Upper lobe of left lung (tissue), 6 donors: ENCODE results near the gene AQP12B. TPM values are rescaled to one million over a fixed set of nuclear protein-coding genes. Genes with fewer than 3 reads are reported as not detected.

Experiments
- ATAC-seq, 2 donors: fragments of 200-7000 bp; cut with Tn5 transposase; one replicate each; pipeline ENCODE4 v1.9.1; 2022; ENCODE audit warnings: mild to moderate bottlenecking in 2 of 2, moderate library complexity in 2 of 2; ENCODE audit not compliant: low FRiP score in 2 of 2
- DNase-seq, 2 donors: peaks; one replicate each; pipeline ENCODE4 v3.0.0-alpha.2; 2019 to 2020
- H3K27ac ChIP-seq, 4 donors: fragments of 200-600 bp; sonication (generic); one replicate each; pipeline ENCODE4 v1.5.1; 2016 to 2019
- H3K27me3 ChIP-seq, 4 donors: fragments of 200-600 bp; sonication (generic); one replicate each; pipeline ENCODE4 v1.5.1; 2017 to 2019
- H3K36me3 ChIP-seq, 4 donors: fragments of 200-600 bp; sonication (generic); one replicate each; pipeline ENCODE4 v1.5.1; 2016 to 2019
- H3K4me1 ChIP-seq, 4 donors: fragments of 200-600 bp; sonication (generic); one replicate each; pipeline ENCODE4 v1.5.1; 2018 to 2019
- H3K4me3 ChIP-seq, 4 donors: fragments of 200-600 bp; sonication (generic); one replicate each; pipeline ENCODE4 v1.5.1; 2017 to 2019; ENCODE audit warnings: mild to moderate bottlenecking in 2 of 4, moderate library complexity in 1 of 4
- H3K9me3 ChIP-seq, 4 donors: fragments of 200-600 bp; sonication (generic); one replicate each; pipeline ENCODE4 v1.5.1; 2018 to 2019
- EP300 ChIP-seq, 4 donors: sonication (generic); formaldehyde crosslinking; IDR thresholded peaks; one replicate each; pipeline ENCODE4 v1.5.1; 2017; ENCODE audit warnings: antibody characterized with exemption in 4 of 4, control low read depth in 2 of 4
- POLR2A ChIP-seq, 4 donors: fragments of 450-650 bp; IDR thresholded peaks; one replicate each; pipeline ENCODE4 v1.5.1; 2016 to 2017; ENCODE audit warnings: antibody characterized with exemption in 4 of 4, mild to moderate bottlenecking in 2 of 4
- POLR2AphosphoS5 ChIP-seq, 2 donors: sonication (generic); formaldehyde crosslinking; IDR thresholded peaks; one replicate each; pipeline ENCODE4 v1.5.1; 2017; ENCODE audit warnings: antibody characterized with exemption in 2 of 2
- WGBS, 2 donors: methylation state at CpG; one replicate each; pipeline ENCODE4 v1.1.5; 2017 to 2018; 5-methylcytosine and 5-hydroxymethylcytosine counted together
- total RNA-seq, 6 donors: library from RNA; depleted of rRNA in 4 of 6; stranded (reverse); fragments of >200 nt in 4 of 6; gene quantifications; one replicate each; pipeline versions ENCODE4 v1.1.0 to v1.2.1, GENCODE V29; 2016 to 2021
- TF ChIP-seq, protein P1 (sequence below), 6 experiments: fragments of 450-650 bp in 4 of 6; fragments of 200-600 bp in 2 of 6; sonication (generic) in 2 of 6; IDR thresholded peaks; one replicate each; pipeline ENCODE4 v1.5.1; 2016 to 2019; ENCODE audit warnings: antibody characterized with exemption in 6 of 6
- donor health status: DM: no; HTN: no; CAD: no; lungs with moderate emphysema.
- donor health status: DM: no; HTN: yes; CAD: no; lungs with severe emphysema.

The AQP12B gene
- total RNA-seq, 6 donors from 2014 or later, result not detected

DNA sequence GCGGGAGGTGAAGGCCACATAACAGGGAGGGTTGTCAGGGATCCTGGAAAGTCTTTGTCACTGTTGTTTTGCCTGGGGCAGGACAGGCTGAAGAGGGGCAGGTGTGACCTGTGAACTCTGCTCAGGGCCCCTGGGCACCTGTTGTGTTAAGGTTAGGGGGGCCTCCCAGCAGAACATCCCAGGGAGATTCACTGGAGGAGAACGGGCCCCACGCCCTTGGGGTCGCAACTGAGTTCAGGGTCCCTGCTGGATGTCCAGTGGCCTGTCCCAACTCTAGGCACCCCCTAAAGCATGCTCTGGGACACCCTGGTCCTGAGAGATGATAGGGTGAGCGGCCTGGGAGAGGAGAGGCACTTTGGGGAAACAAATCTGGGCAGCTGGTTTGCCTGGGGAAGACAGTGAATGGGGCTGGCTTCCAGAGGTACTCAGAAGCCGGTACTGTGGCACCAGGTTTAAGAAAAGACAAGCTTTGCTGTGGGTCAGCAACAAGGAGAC, 34.5 kb downstream of the AQP12B start:
- Histone ChIP-seq H3K27me3 (no peaks in the 10 kb centered on the region), H3K4me3 (no peak overlapping the region), H3K36me3 (no peaks in the 10 kb centered on the region), H3K9me3 (no peaks in the 10 kb centered on the region), H3K27ac (no peak overlapping the region), H3K4me1 (no peaks in the 10 kb centered on the region)
- ATAC-seq, result no peak
- DNase-seq, result no peak
- 76 to 84% methylated on average over 3 to 6 of the region's 6 CpGs for WGBS, 2 donors
- no peak for TF ChIP-seq EP300 (IDR thresholded peaks at IDR 0.05)
- no peak for TF ChIP-seq POLR2A (IDR thresholded peaks at IDR 0.05)
- TF ChIP-seq, protein P1, sequence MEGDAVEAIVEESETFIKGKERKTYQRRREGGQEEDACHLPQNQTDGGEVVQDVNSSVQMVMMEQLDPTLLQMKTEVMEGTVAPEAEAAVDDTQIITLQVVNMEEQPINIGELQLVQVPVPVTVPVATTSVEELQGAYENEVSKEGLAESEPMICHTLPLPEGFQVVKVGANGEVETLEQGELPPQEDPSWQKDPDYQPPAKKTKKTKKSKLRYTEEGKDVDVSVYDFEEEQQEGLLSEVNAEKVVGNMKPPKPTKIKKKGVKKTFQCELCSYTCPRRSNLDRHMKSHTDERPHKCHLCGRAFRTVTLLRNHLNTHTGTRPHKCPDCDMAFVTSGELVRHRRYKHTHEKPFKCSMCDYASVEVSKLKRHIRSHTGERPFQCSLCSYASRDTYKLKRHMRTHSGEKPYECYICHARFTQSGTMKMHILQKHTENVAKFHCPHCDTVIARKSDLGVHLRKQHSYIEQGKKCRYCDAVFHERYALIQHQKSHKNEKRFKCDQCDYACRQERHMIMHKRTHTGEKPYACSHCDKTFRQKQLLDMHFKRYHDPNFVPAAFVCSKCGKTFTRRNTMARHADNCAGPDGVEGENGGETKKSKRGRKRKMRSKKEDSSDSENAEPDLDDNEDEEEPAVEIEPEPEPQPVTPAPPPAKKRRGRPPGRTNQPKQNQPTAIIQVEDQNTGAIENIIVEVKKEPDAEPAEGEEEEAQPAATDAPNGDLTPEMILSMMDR (IDR thresholded peaks at IDR 0.05), result no peak
- no peak for TF ChIP-seq POLR2AphosphoS5 (IDR thresholded peaks at IDR 0.05)

DNA sequence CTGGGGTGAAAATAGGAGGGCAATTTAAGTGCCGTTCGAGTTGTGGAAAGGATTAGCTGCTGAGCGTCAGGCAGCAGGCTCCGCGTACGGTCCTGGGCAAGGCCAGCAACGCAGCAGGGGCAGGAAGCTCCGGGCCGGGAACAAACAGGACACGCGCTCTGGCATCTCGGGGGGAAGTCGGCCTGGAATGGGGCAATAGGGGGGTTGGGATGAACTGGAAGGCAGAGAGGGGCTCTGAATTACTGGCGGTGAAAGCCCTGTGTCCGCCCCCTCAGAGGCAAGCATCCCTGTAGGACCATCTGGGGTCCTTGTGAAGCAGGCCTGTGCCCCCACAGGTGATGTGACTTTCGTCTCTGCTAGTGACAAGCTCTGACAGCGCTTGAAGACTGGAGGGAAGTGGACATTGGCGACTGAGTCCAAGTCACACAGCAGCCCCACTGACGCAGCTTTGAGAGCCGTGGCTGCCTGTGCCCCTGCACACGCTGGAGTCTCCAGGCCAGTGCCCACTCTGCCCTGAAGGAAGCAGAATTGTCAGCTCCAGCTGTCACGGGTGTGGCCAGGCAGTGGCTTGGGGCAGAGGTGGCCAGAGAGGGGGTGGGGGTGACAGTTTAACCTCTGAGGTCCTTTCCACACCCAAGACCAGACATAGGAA, 35.1 kb downstream of the AQP12B start:
- Histone ChIP-seq H3K27me3 (no peaks in the 10 kb centered on the region), H3K4me3 (no peak overlapping the region), H3K27ac (no peak overlapping the region), H3K4me1 (no peaks in the 10 kb centered on the region), H3K36me3 (no peaks in the 10 kb centered on the region), H3K9me3 (no peaks in the 10 kb centered on the region)
- no peak for ATAC-seq
- DNase-seq, result peak in 1 of 2 donors; percentile 51
- TF ChIP-seq POLR2A (IDR thresholded peaks at IDR 0.05), result no peak
- 60 to 70% methylated on average over 17 to 18 of the region's 22 CpGs for WGBS, 2 donors

DNA sequence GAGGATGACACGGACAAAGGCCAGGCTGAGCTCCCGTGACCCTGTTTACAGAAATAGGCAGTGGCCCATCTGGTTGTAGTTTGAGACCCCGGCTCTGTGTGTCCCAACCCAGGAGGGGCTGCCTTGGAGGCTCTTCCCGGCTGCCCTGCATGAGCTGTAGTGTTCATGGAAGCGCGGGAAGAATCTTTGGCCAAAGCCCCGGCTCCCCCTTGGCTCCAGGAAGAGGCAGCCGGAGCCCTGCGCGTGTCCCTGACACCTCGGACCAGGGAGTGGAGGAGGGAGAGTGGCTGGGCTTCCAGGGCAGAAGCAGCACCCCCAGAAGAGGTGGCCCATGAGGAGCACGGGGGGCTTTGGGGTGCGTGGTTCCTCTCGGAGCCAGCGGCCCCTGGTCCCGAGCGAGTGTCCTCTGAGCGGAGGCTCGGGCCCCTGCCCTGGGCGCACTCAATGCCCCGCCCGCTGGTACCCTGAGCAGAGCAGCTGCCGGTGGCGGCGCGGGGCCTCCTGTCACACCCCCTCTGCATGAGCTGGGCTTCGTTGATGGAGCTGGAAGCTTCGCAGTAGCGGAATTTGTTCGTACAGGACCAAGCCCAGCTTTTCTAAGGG, 35.7 kb downstream of the AQP12B start:
- no peak overlapping the region for H3K27ac ChIP-seq
- WGBS, 2 donors, result 73 to 81% methylated on average over 3 to 30 of the region's 30 CpGs
- H3K4me3 ChIP-seq, result no peak overlapping the region
- ATAC-seq (no peak), DNase-seq (peak in 1 of 2 donors; percentile 79)
- TF ChIP-seq POLR2AphosphoS5 (IDR thresholded peaks at IDR 0.05), result no peak
- TF ChIP-seq, protein P1 (IDR thresholded peaks at IDR 0.05), result no peak
- TF ChIP-seq POLR2A (IDR thresholded peaks at IDR 0.05), result no peak
- no peak for TF ChIP-seq EP300 (IDR thresholded peaks at IDR 0.05)
- no peaks in the 10 kb centered on the region for H3K4me1 ChIP-seq
- H3K9me3 ChIP-seq, result no peaks in the 10 kb centered on the region
- no peaks in the 10 kb centered on the region for H3K27me3 ChIP-seq
- H3K36me3 ChIP-seq, result no peaks in the 10 kb centered on the region

DNA sequence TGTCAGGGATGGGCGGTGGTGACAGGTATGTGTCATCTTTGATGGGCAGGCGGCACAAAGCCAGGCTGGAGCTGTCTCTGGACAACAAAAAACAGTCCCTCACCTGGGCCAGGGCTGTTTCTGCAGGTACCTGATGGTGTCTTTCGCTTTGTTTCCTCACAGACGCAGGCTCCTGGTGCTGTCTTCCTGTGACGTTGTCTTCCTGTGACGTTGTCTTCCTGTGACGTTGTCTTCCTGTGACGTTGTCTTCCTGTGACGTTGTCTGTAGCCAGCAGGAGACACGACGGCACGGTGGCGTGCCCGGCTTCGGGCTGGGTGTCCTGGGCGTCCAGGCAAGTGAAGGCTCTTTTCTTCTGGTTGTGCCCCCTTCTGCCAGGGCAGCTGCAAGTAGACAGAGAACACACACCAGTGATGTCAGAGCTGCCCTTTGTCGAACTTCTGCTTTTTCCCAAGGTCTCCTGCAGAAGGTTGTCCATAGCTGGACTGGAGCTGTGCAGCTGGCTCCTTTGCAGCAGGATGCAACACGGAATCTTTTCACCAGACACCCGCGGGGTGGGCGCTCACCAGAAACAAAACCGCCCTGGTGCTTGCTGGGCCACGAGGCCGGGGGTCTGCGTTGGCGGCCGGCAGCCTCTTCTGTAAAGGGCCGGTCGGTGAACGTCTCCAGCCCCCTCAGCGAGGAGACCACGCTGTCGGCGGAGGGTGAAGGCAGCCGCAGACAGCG, 36.3 kb downstream of the AQP12B start:
- ATAC-seq (no peak), DNase-seq (peak; percentile 20 to 72)
- Histone ChIP-seq H3K27me3 (no peaks in the 10 kb centered on the region), H3K36me3 (no peaks in the 10 kb centered on the region), H3K27ac (no peak overlapping the region), H3K4me1 (no peaks in the 10 kb centered on the region), H3K9me3 (no peaks in the 10 kb centered on the region), H3K4me3 (no peak overlapping the region)
- no peak for TF ChIP-seq POLR2A (IDR thresholded peaks at IDR 0.05)
- TF ChIP-seq EP300 (IDR thresholded peaks at IDR 0.05), result no peak
- TF ChIP-seq POLR2AphosphoS5 (IDR thresholded peaks at IDR 0.05), result no peak
- TF ChIP-seq, protein P1 (IDR thresholded peaks at IDR 0.05), result no peak
- WGBS, 2 donors, result 72 to 82% methylated on average over 21 to 34 of the region's 36 CpGs

DNA sequence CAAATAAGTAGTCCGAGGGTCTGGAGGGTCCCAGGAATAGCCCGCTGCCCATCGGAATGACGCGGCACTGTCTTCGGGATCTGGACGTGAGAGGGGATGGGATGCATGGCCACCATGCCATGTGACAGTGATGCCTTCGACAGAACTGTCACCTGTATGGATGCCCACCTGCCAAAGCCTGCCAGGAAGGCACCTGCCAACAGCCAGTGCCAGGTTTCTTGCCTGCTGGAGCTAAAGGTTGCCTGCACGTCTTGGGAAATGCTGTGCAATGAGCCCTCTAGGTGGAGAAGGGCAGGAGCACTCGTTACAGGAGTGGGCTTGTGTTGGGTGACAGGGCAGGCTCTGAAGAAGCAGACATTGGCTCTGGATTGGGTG, 36.9 kb downstream of the AQP12B start:
- no peaks in the 10 kb centered on the region for H3K9me3 ChIP-seq
- WGBS, 2 donors, result 81 to 84% methylated on average over 9 to 10 of the region's 10 CpGs
- TF ChIP-seq POLR2A (IDR thresholded peaks at IDR 0.05) (no peak), EP300 (IDR thresholded peaks at IDR 0.05) (no peak), POLR2AphosphoS5 (IDR thresholded peaks at IDR 0.05) (no peak)
- TF ChIP-seq, protein P1 (IDR thresholded peaks at IDR 0.05), result no peak
- H3K36me3 ChIP-seq, result no peaks in the 10 kb centered on the region
- H3K4me1 ChIP-seq, result no peaks in the 10 kb centered on the region
- ATAC-seq, result no peak
- H3K27ac ChIP-seq, result no peak overlapping the region
- H3K27me3 ChIP-seq, result no peaks in the 10 kb centered on the region
- no peak for DNase-seq
- no peak overlapping the region for H3K4me3 ChIP-seq
